ENCODE results near the gene MRPS34. TPM values are rescaled to one million over a fixed set of nuclear protein-coding genes. Genes with fewer than 3 reads are reported as not detected.

The MRPS34 gene
- total RNA-seq, 4 donors from 2014 or later: 47.1 to 75.2 (median 64.2) TPM

GRCh38 chr16:1782408-1783264 is 9.7 kb upstream of the MRPS34 start, which contains the start of the genes NUBP2 and SPSB3:
Gene NUBP2, plus strand, starts transcription at chr16:1782960. Its CDS starts 61 bp downstream, at chr16:1783021.
Gene SPSB3, minus strand, starts transcription at chr16:1782571. Its CDS starts 1,088 bp downstream, at chr16:1781483.
- H3K36me3 ChIP-seq: peaks cover 10 to 63% (median 61%) of the 10 kb centered on the region in 4 donors
- no peaks in the 10 kb centered on the region for H3K9me3 ChIP-seq
- H3K4me3 ChIP-seq: peak within 1 kb of the TSS; percentile 92 to 99 (median 96)
- no peaks in the 10 kb centered on the region for H3K27me3 ChIP-seq
- intact Hi-C loops (cut with DNase I): loop anchor here (1.0 kb wide), 1 partner anchor 9 kb away; the partner anchor contains the start of gene MRPS34
- peaks cover 30 to 76% (median 55%) of the 10 kb centered on the region in 4 donors for H3K4me1 ChIP-seq
- peak within 1 kb of the TSS; percentile 87 to 99 (median 90) for H3K27ac ChIP-seq (replicated peaks in 1 of 4)
- no CpG with 5 or more reads among the region's 102 CpGs for WGBS
- peak; percentile 100 for DNase-seq (ENCODE audit: extremely low spot score)
- TF ChIP-seq POLR2AphosphoS5 (IDR thresholded peaks at IDR 0.05): peak; percentile 85 to 89
- no peak for TF ChIP-seq POLR2A (IDR thresholded peaks at IDR 0.05; ENCODE audit: low read depth)
- peak in 2 of 3 experiments; percentile 12 to 14 for TF ChIP-seq CTCF (IDR thresholded peaks at IDR 0.05)

GRCh38 chr16:1781758-1782407 is 8.9 kb upstream of the MRPS34 start:
- DNase-seq (ENCODE audit: extremely low spot score): no peak
- peaks cover 15 to 63% (median 61%) of the 10 kb centered on the region in 4 donors for H3K36me3 ChIP-seq
- H3K4me3 ChIP-seq: peak overlapping the region; percentile 92 to 99 (median 96)
- 2% methylated on average over 20 of the region's 70 CpGs for WGBS
- H3K4me1 ChIP-seq: peaks cover 30 to 72% (median 55%) of the 10 kb centered on the region in 4 donors
- no peaks in the 10 kb centered on the region for H3K27me3 ChIP-seq
- H3K27ac ChIP-seq (replicated peaks in 1 of 4): peak overlapping the region; percentile 87 to 99 (median 90)
- H3K9me3 ChIP-seq: no peaks in the 10 kb centered on the region
- no peak for TF ChIP-seq POLR2AphosphoS5 (IDR thresholded peaks at IDR 0.05)
- peak in 1 of 3 experiments; percentile 25 for TF ChIP-seq CTCF (IDR thresholded peaks at IDR 0.05)
- TF ChIP-seq POLR2A (IDR thresholded peaks at IDR 0.05; ENCODE audit: low read depth): no peak
- TF ChIP-seq EP300 (IDR thresholded peaks at IDR 0.05): no peak
- intact Hi-C loops (cut with DNase I): loop anchor here (1.0 kb wide), 1 partner anchor 9 kb away; the partner anchor contains the start of gene MRPS34

GRCh38 chr16:1781254-1781653 is 8.3 kb upstream of the MRPS34 start:
- WGBS: 71% methylated on average over 14 of the region's 20 CpGs

GRCh38 chr16:1780677-1781072 is 7.7 kb upstream of the MRPS34 start:
- no peaks in the 10 kb centered on the region for H3K9me3 ChIP-seq
- H3K27ac ChIP-seq (replicated peaks in 1 of 4): no peak overlapping the region
- peak overlapping the region in 3 of 4 donors; percentile 92 to 99 (median 95) for H3K4me3 ChIP-seq
- peaks cover 30 to 63% (median 56%) of the 10 kb centered on the region in 4 donors for H3K4me1 ChIP-seq
- no peak for TF ChIP-seq POLR2AphosphoS5 (IDR thresholded peaks at IDR 0.05)
- no peak for TF ChIP-seq CTCF (IDR thresholded peaks at IDR 0.05)
- TF ChIP-seq EP300 (IDR thresholded peaks at IDR 0.05): no peak
- TF ChIP-seq POLR2A (IDR thresholded peaks at IDR 0.05; ENCODE audit: low read depth): no peak
- 76% methylated on average over 6 of the region's 6 CpGs for WGBS
- no peaks in the 10 kb centered on the region for H3K27me3 ChIP-seq
- peaks cover 20 to 63% (median 62%) of the 10 kb centered on the region in 4 donors for H3K36me3 ChIP-seq
- intact Hi-C loops (cut with DNase I): no loop called here
- DNase-seq (ENCODE audit: extremely low spot score): no peak

More at GRCh38 chr16:1781254-1781653, 8.3 kb upstream of the MRPS34 start:
- H3K4me1 ChIP-seq: peaks cover 30 to 66% (median 56%) of the 10 kb centered on the region in 4 donors
- H3K36me3 ChIP-seq: peaks cover 20 to 63% (median 61%) of the 10 kb centered on the region in 4 donors
- no peaks in the 10 kb centered on the region for H3K9me3 ChIP-seq
- no peaks in the 10 kb centered on the region for H3K27me3 ChIP-seq
- peak overlapping the region; percentile 87 to 99 (median 90) for H3K27ac ChIP-seq (replicated peaks in 1 of 4)
- TF ChIP-seq CTCF (IDR thresholded peaks at IDR 0.05) (no peak), EP300 (IDR thresholded peaks at IDR 0.05) (no peak), POLR2A (IDR thresholded peaks at IDR 0.05; ENCODE audit: low read depth) (no peak), POLR2AphosphoS5 (IDR thresholded peaks at IDR 0.05) (no peak)
- intact Hi-C loops (cut with DNase I): no loop called here
- DNase-seq (ENCODE audit: extremely low spot score): no peak
- H3K4me3 ChIP-seq: peak overlapping the region; percentile 92 to 99 (median 96)
